Neural progenitor cell (in vitro differentiated cells): Measurements from ENCODE around the gene HMX2. TPM values are rescaled to one million over a fixed set of nuclear protein-coding genes. Genes with fewer than 3 reads are reported as not detected.

Experiments used
- DNase-seq: peaks from one replicate; pipeline ENCODE4 v3.0.0-alpha.2; 2016; ENCODE audit warnings: low spot score
- H2AFZ ChIP-seq: fragments of 200-600 bp; sonication (generic); replicated peaks from 2 replicates; pipeline ENCODE4 v1.6.1; 2016; ENCODE audit warnings: antibody characterized with exemption
- H3F3A ChIP-seq: fragments of 200-600 bp; sonication (generic); 2 replicates; pipeline ENCODE4 v1.6.1; 2016; ENCODE audit warnings: antibody characterized with exemption, low read depth
- H3K27ac ChIP-seq: fragments of 200-600 bp; sonication (generic); 2 replicates; pipeline ENCODE4 v1.5.1; 2016; ENCODE audit warnings: mild to moderate bottlenecking
- H3K27me3 ChIP-seq: fragments of 200-600 bp; sonication (generic); 2 replicates; pipeline ENCODE4 v1.6.1; 2016; ENCODE audit warnings: mild to moderate bottlenecking, moderate library complexity
- H3K36me3 ChIP-seq: fragments of 200-600 bp; sonication (generic); 2 replicates; pipeline ENCODE4 v1.5.1; 2016
- H3K4me1 ChIP-seq: fragments of 200-600 bp; sonication (generic); 2 replicates; pipeline ENCODE4 v1.6.1; 2016; ENCODE audit warnings: mixed run types
- H3K4me2 ChIP-seq: fragments of 200-600 bp; sonication (generic); 2 replicates; pipeline ENCODE4 v1.6.1; 2016
- H3K4me3 ChIP-seq: fragments of 200-600 bp; sonication (generic); 2 replicates; pipeline ENCODE4 v1.5.1; 2016
- H3K79me2 ChIP-seq: fragments of 200-600 bp; sonication (generic); 2 replicates; pipeline ENCODE4 v1.6.1; 2016; ENCODE audit warnings: low read depth
- H3K9ac ChIP-seq: fragments of 200-600 bp; sonication (generic); 2 replicates; pipeline ENCODE4 v1.6.1; 2016
- H3K9me3 ChIP-seq: fragments of 200-600 bp; sonication (generic); 2 replicates; pipeline ENCODE4 v1.5.1; 2016; ENCODE audit warnings: low read depth
- H4K20me1 ChIP-seq: fragments of 200-600 bp; sonication (generic); 2 replicates; pipeline ENCODE4 v1.6.1; 2016; ENCODE audit warnings: low read depth
- H3K27ac Mint-ChIP-seq: 3 replicates; pipeline ENCODE4 v1.8.0; 2021; ENCODE audit warnings: mixed read lengths
- H3K27me3 Mint-ChIP-seq: 2 replicates; pipeline ENCODE4 v1.8.0; 2022; ENCODE audit warnings: low read depth, mild to moderate bottlenecking, inconsistent platforms, moderate library complexity, mixed read lengths; ENCODE audit not compliant: insufficient read depth
- H3K36me3 Mint-ChIP-seq: 3 replicates; pipeline ENCODE4 v1.8.0; 2021; ENCODE audit warnings: mixed read lengths
- H3K4me1 Mint-ChIP-seq: 3 replicates; pipeline ENCODE4 v1.8.0; 2021; ENCODE audit warnings: mixed read lengths
- H3K4me3 Mint-ChIP-seq: 3 replicates; pipeline ENCODE4 v1.8.0; 2021; ENCODE audit warnings: mild to moderate bottlenecking, moderate library complexity, mixed read lengths
- H3K9me3 Mint-ChIP-seq: 3 replicates; pipeline ENCODE4 v1.8.0; 2020; ENCODE audit warnings: mixed read lengths
- CTCF ChIP-seq: fragments of 200-600 bp; sonication (generic); IDR thresholded peaks from 2 replicates; pipeline ENCODE4 v1.5.1; 2017; ENCODE audit warnings: antibody characterized with exemption, mild to moderate bottlenecking
- EZH2 ChIP-seq: fragments of 200-600 bp; sonication (generic); IDR thresholded peaks from 2 replicates; pipeline ENCODE4 v1.6.1; 2017; ENCODE audit warnings: antibody characterized with exemption, mild to moderate bottlenecking, moderate library complexity
- EZH2phosphoT487 ChIP-seq: fragments of 200-600 bp; sonication (generic); IDR thresholded peaks from 2 replicates; pipeline ENCODE4 v1.6.1; 2017; ENCODE audit warnings: antibody characterized with exemption
- total RNA-seq: library from RNA; depleted of rRNA; stranded (reverse); fragments of >200 nt; gene quantifications from 2 replicates; pipeline ENCODE4 v1.2.3, GENCODE V29; 2015; ENCODE audit warnings: low replicate concordance

The HMX2 gene
- total RNA-seq, 1 donor from 2014 or later, result 0.21 TPM

GRCh38 chr10:123143825-123144168, 4.1 kb upstream of the HMX2 start:
- peaks cover 99% of the 10 kb centered on the region for H4K20me1 ChIP-seq
- H3K27me3 ChIP-seq, result peaks cover 100% of the 10 kb centered on the region
- no peak overlapping the region for H3K9ac ChIP-seq
- Mint-ChIP-seq H3K27ac (no peak overlapping the region), H3K4me1 (peaks cover 33% of the 10 kb centered on the region), H3K4me3 (no peak overlapping the region), H3K9me3 (peaks cover 2% of the 10 kb centered on the region), H3K36me3 (no peaks in the 10 kb centered on the region), H3K27me3 (peaks cover 87% of the 10 kb centered on the region)
- no peak overlapping the region for H3K4me3 ChIP-seq
- peaks cover 58% of the 10 kb centered on the region for H3F3A ChIP-seq
- no peaks in the 10 kb centered on the region for H3K79me2 ChIP-seq
- no peak overlapping the region for H3K27ac ChIP-seq
- no peak overlapping the region for H3K4me2 ChIP-seq
- no peak for TF ChIP-seq CTCF
- peak; percentile 59 for TF ChIP-seq EZH2
- TF ChIP-seq EZH2phosphoT487, result no peak
- no peaks in the 10 kb centered on the region for H3K9me3 ChIP-seq
- H3K36me3 ChIP-seq, result no peaks in the 10 kb centered on the region
- DNase-seq, result no peak
- H2AFZ ChIP-seq, result no peak overlapping the region
- H3K4me1 ChIP-seq, result peaks cover 34% of the 10 kb centered on the region

DNA sequence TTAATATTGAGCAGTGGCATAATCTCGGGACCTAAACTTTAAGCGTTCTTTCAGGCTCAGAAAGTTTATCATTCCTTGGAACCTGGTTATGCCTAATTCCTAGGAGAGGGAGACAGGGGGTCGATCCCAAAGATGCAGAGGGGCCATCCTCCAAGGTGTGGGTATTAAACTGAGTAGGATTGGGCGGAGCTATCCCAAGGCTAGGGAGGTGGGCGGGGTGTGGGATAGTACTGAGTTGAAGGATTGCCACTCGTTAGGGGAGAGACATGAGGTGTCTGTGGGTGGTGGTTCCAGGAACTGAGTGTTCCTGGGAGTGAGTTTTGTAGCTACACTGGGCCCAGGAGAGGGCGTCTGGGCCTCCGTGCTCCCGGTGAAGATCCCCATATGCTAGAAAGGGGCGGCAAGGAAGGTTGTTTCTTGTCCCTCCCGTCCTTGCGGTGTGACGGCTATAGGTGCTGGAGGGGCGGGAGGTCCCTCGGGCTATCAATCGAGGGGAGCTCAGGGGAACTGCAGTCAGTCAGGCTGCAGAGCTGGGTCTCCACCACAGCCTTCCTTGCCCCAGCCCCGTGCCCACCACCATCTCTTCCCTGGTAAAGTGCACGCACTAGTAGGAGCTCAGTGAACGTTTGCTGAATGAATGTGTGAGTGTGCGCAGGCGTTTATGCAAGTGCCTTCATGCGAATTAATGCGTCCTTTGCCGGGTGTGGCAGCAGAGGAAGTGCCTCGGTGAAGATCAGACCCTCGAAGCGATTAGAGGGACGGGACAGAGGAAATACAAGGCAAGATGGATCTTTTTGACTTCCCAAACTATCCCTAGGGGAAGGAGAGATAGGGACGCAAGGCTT, 3.0 kb upstream of the HMX2 start:
- Histone ChIP-seq H3K4me3 (no peak overlapping the region), H3K9me3 (no peaks in the 10 kb centered on the region), H3K79me2 (no peaks in the 10 kb centered on the region), H3K4me1 (peaks cover 35% of the 10 kb centered on the region), H3K27ac (no peak overlapping the region), H3F3A (peaks cover 47% of the 10 kb centered on the region), H3K9ac (no peak overlapping the region), H4K20me1 (peaks cover 94% of the 10 kb centered on the region), H2AFZ (no peak overlapping the region), H3K27me3 (peaks cover 100% of the 10 kb centered on the region), H3K36me3 (no peaks in the 10 kb centered on the region), H3K4me2 (no peak overlapping the region)
- DNase-seq, result peak; percentile 55
- H3K36me3 Mint-ChIP-seq, result no peaks in the 10 kb centered on the region
- peaks cover 86% of the 10 kb centered on the region for H3K27me3 Mint-ChIP-seq
- H3K9me3 Mint-ChIP-seq, result peaks cover 2% of the 10 kb centered on the region
- H3K4me1 Mint-ChIP-seq, result peaks cover 30% of the 10 kb centered on the region
- peak; percentile 19 for TF ChIP-seq CTCF
- TF ChIP-seq EZH2phosphoT487, result peak; percentile 80
- TF ChIP-seq EZH2, result peak; percentile 51
- no peak overlapping the region for H3K27ac Mint-ChIP-seq
- no peak overlapping the region for H3K4me3 Mint-ChIP-seq

GRCh38 chr10:123145542-123146012, 2.4 kb upstream of the HMX2 start:
- H3K9me3 Mint-ChIP-seq, result peaks cover 2% of the 10 kb centered on the region
- no peaks in the 10 kb centered on the region for H3K36me3 Mint-ChIP-seq
- H3K27me3 Mint-ChIP-seq, result peaks cover 86% of the 10 kb centered on the region
- DNase-seq, result no peak
- H3K4me3 Mint-ChIP-seq, result peak overlapping the region; percentile 19
- Histone ChIP-seq H3K4me3 (no peak overlapping the region), H3K4me2 (peak overlapping the region; percentile 71), H3K27me3 (peaks cover 100% of the 10 kb centered on the region), H3K9me3 (no peaks in the 10 kb centered on the region), H3K4me1 (peaks cover 38% of the 10 kb centered on the region), H2AFZ (no peak overlapping the region), H3K9ac (no peak overlapping the region), H3K27ac (no peak overlapping the region), H3K36me3 (no peaks in the 10 kb centered on the region), H4K20me1 (peaks cover 92% of the 10 kb centered on the region), H3K79me2 (no peaks in the 10 kb centered on the region), H3F3A (peaks cover 49% of the 10 kb centered on the region)
- TF ChIP-seq CTCF (no peak), EZH2 (no peak), EZH2phosphoT487 (no peak)
- no peak overlapping the region for H3K27ac Mint-ChIP-seq
- peaks cover 31% of the 10 kb centered on the region for H3K4me1 Mint-ChIP-seq
